ENCODE data around the gene CDC27. TPM values are rescaled to one million over a fixed set of nuclear protein-coding genes. Genes with fewer than 3 reads are reported as not detected.

The CDC27 gene
- polyA plus RNA-seq, 3 donors, result 19.7 to 52.0 (median 33.0) TPM

GRCh38 chr17:47223460-47223859 is 34.4 kb upstream of the CDC27 start:
- peaks cover 7 to 26% (median 20%) of the 10 kb centered on the region in 3 donors for H3K27me3 Mint-ChIP-seq (ENCODE audit: low read depth in 3 of 3)
- no peak overlapping the region for H2AFZ ChIP-seq (ENCODE audit: insufficient read depth, low read depth, low read length, poor library complexity, severe bottlenecking)
- no peaks in the 10 kb centered on the region for H3K79me2 ChIP-seq (ENCODE audit: insufficient read depth, low read length)
- peaks cover 0 to 11% (median 3%) of the 10 kb centered on the region in 7 donors for H3K9me3 Mint-ChIP-seq
- peaks cover 4 to 10% of the 10 kb centered on the region in 2 donors for H3K27me3 ChIP-seq (ENCODE audit: control insufficient read depth in 2 of 2, insufficient read depth in 2 of 2, low read length in 2 of 2)
- H3K27ac ChIP-seq (ENCODE audit: low read depth in 1 of 2, low read length in 2 of 2), result no peak overlapping the region
- H3K4me2 ChIP-seq (replicated peaks; ENCODE audit: extremely low read depth, low read length, poor library complexity, severe bottlenecking), result no peak overlapping the region
- no peak for TF ChIP-seq CTCF (IDR thresholded peaks at IDR 0.05)
- H3K4me3 ChIP-seq (replicated peaks in 1 of 3; ENCODE audit: low read depth in 2 of 3, low read length in 3 of 3), result no peak overlapping the region
- no peak overlapping the region for H3K4me3 Mint-ChIP-seq
- no peak overlapping the region for H3K27ac Mint-ChIP-seq
- no peaks in the 10 kb centered on the region for H4K20me1 ChIP-seq (ENCODE audit: insufficient read depth, low read length)
- H3K4me1 ChIP-seq (ENCODE audit: control insufficient read depth in 1 of 2, insufficient read depth in 2 of 2, low read length in 2 of 2), result peaks cover 8 to 16% of the 10 kb centered on the region in 2 donors
- no peaks in the 10 kb centered on the region for H3K36me3 Mint-ChIP-seq
- 100% methylated on average over 2 of the region's 5 CpGs for WGBS (ENCODE audit: insufficient coverage)
- no peak for DNase-seq
- intact Hi-C loops (cut with micrococcal nuclease), result no loop called here
- peaks cover 0 to 4% of the 10 kb centered on the region in 2 donors for H3K9me3 ChIP-seq (replicated peaks in 1 of 2; ENCODE audit: control insufficient read depth in 1 of 2, insufficient read depth in 1 of 2, low read length in 2 of 2)
- no peak overlapping the region for H3K9ac ChIP-seq (ENCODE audit: insufficient read depth, low read length, poor library complexity, severe bottlenecking)
- H3K36me3 ChIP-seq (replicated peaks in 1 of 2; ENCODE audit: control insufficient read depth in 1 of 2, insufficient read depth in 2 of 2, low read length in 2 of 2), result no peaks in the 10 kb centered on the region
- H3K4me1 Mint-ChIP-seq, result peaks cover 29% of the 10 kb centered on the region

DNA sequence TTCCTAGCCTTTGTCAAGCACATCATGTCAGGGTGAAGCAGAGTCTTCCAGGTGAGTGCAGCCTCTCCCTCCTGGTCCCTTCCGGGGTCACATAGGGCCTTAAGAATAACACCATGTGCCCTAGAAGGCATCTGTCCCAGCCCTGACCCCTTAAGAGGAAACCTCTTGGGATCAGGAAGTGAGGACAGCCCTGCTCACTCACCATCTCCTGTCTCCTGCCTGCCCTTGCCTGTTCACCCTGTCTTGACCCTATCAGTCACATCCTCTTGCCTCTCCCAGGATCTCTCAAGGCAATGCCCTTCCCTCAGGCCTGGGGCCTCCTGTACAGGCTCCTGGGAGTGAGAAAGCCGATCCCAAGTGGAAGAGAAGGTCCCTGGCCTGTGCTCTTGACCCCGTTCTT is 33.9 kb upstream of the CDC27 start:
- WGBS (ENCODE audit: insufficient coverage), result no CpG with 5 or more reads among the region's 3 CpGs
- H3K27ac Mint-ChIP-seq, result no peak overlapping the region

More for the DNA sequence above, 33.9 kb upstream of the CDC27 start:
- Histone ChIP-seq H2AFZ (ENCODE audit: insufficient read depth, low read depth, low read length, poor library complexity, severe bottlenecking) (no peak overlapping the region), H3K4me1 (ENCODE audit: control insufficient read depth in 1 of 2, insufficient read depth in 2 of 2, low read length in 2 of 2) (peaks cover 8 to 16% of the 10 kb centered on the region in 2 donors), H4K20me1 (ENCODE audit: insufficient read depth, low read length) (no peaks in the 10 kb centered on the region), H3K9me3 (replicated peaks in 1 of 2; ENCODE audit: control insufficient read depth in 1 of 2, insufficient read depth in 1 of 2, low read length in 2 of 2) (peaks cover 0 to 4% of the 10 kb centered on the region in 2 donors), H3K27ac (ENCODE audit: low read depth in 1 of 2, low read length in 2 of 2) (no peak overlapping the region), H3K79me2 (ENCODE audit: insufficient read depth, low read length) (no peaks in the 10 kb centered on the region), H3K36me3 (replicated peaks in 1 of 2; ENCODE audit: control insufficient read depth in 1 of 2, insufficient read depth in 2 of 2, low read length in 2 of 2) (no peaks in the 10 kb centered on the region), H3K4me2 (replicated peaks; ENCODE audit: extremely low read depth, low read length, poor library complexity, severe bottlenecking) (no peak overlapping the region), H3K4me3 (replicated peaks in 1 of 3; ENCODE audit: low read depth in 2 of 3, low read length in 3 of 3) (no peak overlapping the region), H3K9ac (ENCODE audit: insufficient read depth, low read length, poor library complexity, severe bottlenecking) (no peak overlapping the region), H3K27me3 (ENCODE audit: control insufficient read depth in 2 of 2, insufficient read depth in 2 of 2, low read length in 2 of 2) (peaks cover 4 to 10% of the 10 kb centered on the region in 2 donors)
- H3K4me3 Mint-ChIP-seq, result no peak overlapping the region
- DNase-seq, result no peak
- peaks cover 0 to 11% (median 3%) of the 10 kb centered on the region in 7 donors for H3K9me3 Mint-ChIP-seq
- peaks cover 7 to 26% (median 18%) of the 10 kb centered on the region in 3 donors for H3K27me3 Mint-ChIP-seq (ENCODE audit: low read depth in 3 of 3)
- no peak for TF ChIP-seq CTCF (IDR thresholded peaks at IDR 0.05)
- peaks cover 30% of the 10 kb centered on the region for H3K4me1 Mint-ChIP-seq
- no peaks in the 10 kb centered on the region for H3K36me3 Mint-ChIP-seq
- intact Hi-C loops (cut with micrococcal nuclease), result no loop called here
